Activated B cell treated with CpG ODN at 0.5 μM for 24 hours (primary cell): ENCODE results near the gene UBXN4. TPM values are rescaled to one million over a fixed set of nuclear protein-coding genes. Genes with fewer than 3 reads are reported as not detected.

Experiments used
- ATAC-seq: fragments of 200-7000 bp; cut with Tn5 transposase; one replicate; pipeline ENCODE4 v1.10.0; 2021; ENCODE audit warnings: low read depth, mild to moderate bottlenecking, moderate library complexity
- CTCF ChIA-PET: fragments of 350-600 bp; sonication (Branson Sonifier 250); formaldehyde crosslinking; loops from one replicate; lab custom pipeline; 2021; ENCODE audit warnings: antibody characterized with exemption; lab: Charles Lee
- POLR2A ChIA-PET: fragments of 350-600 bp; sonication (Branson Sonifier 250); formaldehyde crosslinking; loops from one replicate; lab custom pipeline; 2021; ENCODE audit warnings: antibody characterized with exemption; lab: Charles Lee
- DNase-seq: peaks from one replicate; pipeline ENCODE4 v3.0.0; 2022
- H3K27ac Mint-ChIP-seq: one replicate; pipeline ENCODE4 v1.8.0; 2020; ENCODE audit warnings: mixed read lengths
- H3K27me3 Mint-ChIP-seq: one replicate; pipeline ENCODE4 v1.8.0; 2021; ENCODE audit warnings: mixed read lengths
- H3K36me3 Mint-ChIP-seq: one replicate; pipeline ENCODE4 v1.8.0; 2021; ENCODE audit warnings: low read depth, mixed read lengths
- H3K4me1 Mint-ChIP-seq: one replicate; pipeline ENCODE4 v1.8.0; 2021; ENCODE audit warnings: mixed read lengths
- H3K4me3 Mint-ChIP-seq: one replicate; pipeline ENCODE4 v1.8.0; 2020; ENCODE audit warnings: mild to moderate bottlenecking, mixed read lengths
- H3K9me3 Mint-ChIP-seq: one replicate; pipeline ENCODE4 v1.8.0; 2020; ENCODE audit warnings: mixed read lengths
- intact Hi-C: fragments of 100-400 bp; cut with micrococcal nuclease; formaldehyde crosslinking; loops from one replicate; pipeline ENCODE4 v1.15.1; 2024
- total RNA-seq: library from RNA; stranded (reverse); gene quantifications from 2 replicates; pipeline ENCODE4 v1.2.3, GENCODE V29; 2022
- TF ChIP-seq, protein P1 (sequence below): fragments of 200-600 bp; IDR thresholded peaks from one replicate; pipeline ENCODE4 v1.8.0; 2022; ENCODE audit warnings: antibody characterized with exemption, mild to moderate bottlenecking

Gene UBXN4
- total RNA-seq, 1 donor from 2014 or later = 107 TPM

- CTCF ChIA-PET = no interaction called here
- ATAC-seq (no peak), DNase-seq (no peak)
- H3K4me3 Mint-ChIP-seq = no peak overlapping the region
- H3K9me3 Mint-ChIP-seq = peaks cover 10% of the 10 kb centered on the region
- POLR2A ChIA-PET = no interaction called here
- no peak overlapping the region for H3K27ac Mint-ChIP-seq
- intact Hi-C loops = no loop called here
- no peaks in the 10 kb centered on the region for H3K4me1 Mint-ChIP-seq
- TF ChIP-seq, protein P1, sequence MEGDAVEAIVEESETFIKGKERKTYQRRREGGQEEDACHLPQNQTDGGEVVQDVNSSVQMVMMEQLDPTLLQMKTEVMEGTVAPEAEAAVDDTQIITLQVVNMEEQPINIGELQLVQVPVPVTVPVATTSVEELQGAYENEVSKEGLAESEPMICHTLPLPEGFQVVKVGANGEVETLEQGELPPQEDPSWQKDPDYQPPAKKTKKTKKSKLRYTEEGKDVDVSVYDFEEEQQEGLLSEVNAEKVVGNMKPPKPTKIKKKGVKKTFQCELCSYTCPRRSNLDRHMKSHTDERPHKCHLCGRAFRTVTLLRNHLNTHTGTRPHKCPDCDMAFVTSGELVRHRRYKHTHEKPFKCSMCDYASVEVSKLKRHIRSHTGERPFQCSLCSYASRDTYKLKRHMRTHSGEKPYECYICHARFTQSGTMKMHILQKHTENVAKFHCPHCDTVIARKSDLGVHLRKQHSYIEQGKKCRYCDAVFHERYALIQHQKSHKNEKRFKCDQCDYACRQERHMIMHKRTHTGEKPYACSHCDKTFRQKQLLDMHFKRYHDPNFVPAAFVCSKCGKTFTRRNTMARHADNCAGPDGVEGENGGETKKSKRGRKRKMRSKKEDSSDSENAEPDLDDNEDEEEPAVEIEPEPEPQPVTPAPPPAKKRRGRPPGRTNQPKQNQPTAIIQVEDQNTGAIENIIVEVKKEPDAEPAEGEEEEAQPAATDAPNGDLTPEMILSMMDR = no peak
- H3K27me3 Mint-ChIP-seq = no peaks in the 10 kb centered on the region
- H3K36me3 Mint-ChIP-seq = peaks cover 79% of the 10 kb centered on the region
Measured at GRCh38 chr2:135756692-135757091, 15.0 kb downstream of the UBXN4 start.

DNA sequence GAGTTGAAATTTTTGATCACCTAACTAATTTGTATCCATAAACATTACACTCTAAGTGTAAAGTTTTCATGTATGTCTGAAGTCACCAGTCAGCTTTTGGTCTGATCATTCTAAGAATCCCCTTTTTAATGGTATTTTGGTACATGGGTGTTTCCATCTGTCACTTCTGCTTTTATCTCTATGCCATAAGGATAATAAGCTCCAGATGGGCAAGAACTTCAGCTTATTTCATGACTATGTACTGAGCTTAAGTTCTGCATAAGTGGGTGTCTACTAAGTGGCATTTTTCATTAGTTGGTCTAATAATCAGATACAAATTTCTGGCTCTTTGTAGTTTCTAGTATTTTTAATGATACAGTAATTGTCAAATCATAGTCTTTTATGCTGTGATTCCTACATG is 20.4 kb downstream of the UBXN4 start:
- H3K36me3 Mint-ChIP-seq = peaks cover 75% of the 10 kb centered on the region
- ATAC-seq (no peak), DNase-seq (no peak)
- no peak overlapping the region for H3K4me3 Mint-ChIP-seq
- intact Hi-C loops = no loop called here
- TF ChIP-seq, protein P1 = no peak
- CTCF ChIA-PET = no interaction called here
- peaks cover under 1% of the 10 kb centered on the region for H3K9me3 Mint-ChIP-seq
- no peak overlapping the region for H3K27ac Mint-ChIP-seq
- H3K4me1 Mint-ChIP-seq = no peaks in the 10 kb centered on the region
- POLR2A ChIA-PET = no interaction called here
- H3K27me3 Mint-ChIP-seq = no peaks in the 10 kb centered on the region

DNA sequence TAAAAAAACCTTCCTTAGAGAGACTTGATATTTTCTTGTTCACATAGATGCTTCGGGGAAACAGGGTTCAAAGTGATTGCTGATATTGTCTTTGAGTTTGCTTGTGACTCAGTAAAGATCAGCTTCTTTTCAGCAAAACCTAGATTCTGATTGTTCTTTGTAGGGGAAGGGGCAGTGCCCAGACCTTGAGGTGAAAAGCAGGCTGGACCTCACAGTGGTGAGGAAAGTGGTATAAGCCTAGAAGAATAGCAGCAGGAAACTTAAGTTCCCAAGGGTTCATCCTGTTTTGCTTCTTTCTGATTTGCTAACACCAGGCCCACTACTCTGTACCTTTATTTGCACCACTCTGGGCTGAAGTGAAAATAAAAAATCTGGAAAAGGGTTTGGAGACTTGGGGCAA is 20.9 kb downstream of the UBXN4 start:
- Mint-ChIP-seq H3K27ac (no peak overlapping the region), H3K9me3 (no peaks in the 10 kb centered on the region), H3K4me1 (no peaks in the 10 kb centered on the region), H3K36me3 (peaks cover 75% of the 10 kb centered on the region), H3K27me3 (no peaks in the 10 kb centered on the region), H3K4me3 (no peak overlapping the region)
- TF ChIP-seq, protein P1 = no peak
- ATAC-seq (no peak), DNase-seq (no peak)
- ChIA-PET CTCF (no interaction called here), POLR2A (no interaction called here)
- intact Hi-C loops = no loop called here

- DNase-seq = no peak
Measured at GRCh38 chr2:135768863-135769262, 27.2 kb downstream of the UBXN4 start.

GRCh38 chr2:135773319-135773718 is 31.7 kb downstream of the UBXN4 start:
- H3K9me3 Mint-ChIP-seq = no peaks in the 10 kb centered on the region
- TF ChIP-seq, protein P1 = no peak
- H3K4me3 Mint-ChIP-seq = no peak overlapping the region
- no peak overlapping the region for H3K27ac Mint-ChIP-seq
- CTCF ChIA-PET = no interaction called here
- intact Hi-C loops = no loop called here
- no peaks in the 10 kb centered on the region for H3K4me1 Mint-ChIP-seq
- POLR2A ChIA-PET = no interaction called here
- no peaks in the 10 kb centered on the region for H3K27me3 Mint-ChIP-seq
- peaks cover 82% of the 10 kb centered on the region for H3K36me3 Mint-ChIP-seq
- DNase-seq (no peak), ATAC-seq (no peak)

More at GRCh38 chr2:135768863-135769262, 27.2 kb downstream of the UBXN4 start:
- H3K27ac Mint-ChIP-seq = no peak overlapping the region
- H3K4me1 Mint-ChIP-seq = no peaks in the 10 kb centered on the region
- H3K27me3 Mint-ChIP-seq = no peaks in the 10 kb centered on the region
- ATAC-seq = no peak
- no peaks in the 10 kb centered on the region for H3K9me3 Mint-ChIP-seq
- ChIA-PET POLR2A (no interaction called here), CTCF (no interaction called here)
- peaks cover 76% of the 10 kb centered on the region for H3K36me3 Mint-ChIP-seq
- H3K4me3 Mint-ChIP-seq = no peak overlapping the region
- intact Hi-C loops = no loop called here
- TF ChIP-seq, protein P1 = no peak
